Thyroid gland (tissue), 4 donors: ENCODE results near the gene SRP68. TPM values are rescaled to one million over a fixed set of nuclear protein-coding genes. Genes with fewer than 3 reads are reported as not detected.

Source experiments
- DNase-seq, 2 donors: peaks; one replicate each; pipeline ENCODE4 v3.0.0-alpha.2; 2019
- H3K27ac ChIP-seq, 3 donors: fragments of 200-600 bp; sonication (generic); 1 replicate in 2 of 3; 2 replicates in 1 of 3; pipeline ENCODE4 v1.5.1; 2016 to 2019; ENCODE audit warnings: mild to moderate bottlenecking in 1 of 3, moderate library complexity in 1 of 3
- H3K27me3 ChIP-seq: fragments of 200-600 bp; sonication (generic); one replicate; pipeline ENCODE4 v1.5.1; 2019
- H3K36me3 ChIP-seq, 2 donors: fragments of 200-600 bp; sonication (generic); one replicate each; pipeline ENCODE4 v1.5.1; 2016 to 2019
- H3K4me1 ChIP-seq, 2 donors: fragments of 200-600 bp; sonication (generic); one replicate each; pipeline ENCODE4 v1.5.1; 2017 to 2019
- H3K4me3 ChIP-seq, 3 donors: fragments of 200-600 bp; sonication (generic); replicated peaks in 1 of 3; 1 replicate in 2 of 3; 2 replicates in 1 of 3; pipeline ENCODE4 v1.5.1; 2016; ENCODE audit warnings: mild to moderate bottlenecking in 1 of 3
- H3K9me3 ChIP-seq: fragments of 200-600 bp; sonication (generic); one replicate; pipeline ENCODE4 v1.5.1; 2017
- CTCF ChIP-seq, 6 experiments: fragments of 200-600 bp in 3 of 6; fragments of 450-650 bp in 3 of 6; sonication (generic) in 3 of 6; IDR thresholded peaks; one replicate each; pipeline ENCODE4 v1.5.1; 2016 to 2019; ENCODE audit warnings: antibody characterized with exemption in 6 of 6, mild to moderate bottlenecking in 2 of 6, inconsistent platforms in 1 of 6, moderate library complexity in 1 of 6
- POLR2A ChIP-seq, 2 donors: fragments of 450-650 bp; IDR thresholded peaks; one replicate each; pipeline ENCODE4 v1.6.1; 2017; ENCODE audit warnings: antibody characterized with exemption in 2 of 2, mild to moderate bottlenecking in 2 of 2, moderate library complexity in 1 of 2
- WGBS, 2 donors: methylation state at CpG; one replicate each; pipeline ENCODE4 v1.1.5; 2017; 5-methylcytosine and 5-hydroxymethylcytosine counted together
- intact Hi-C: fragments of 100-400 bp; cut with DNase I; formaldehyde crosslinking; loops from one replicate; pipeline ENCODE4 v1.15.1; 2023
- total RNA-seq, 4 donors: library from RNA; depleted of rRNA; stranded (reverse); fragments of >200 nt; gene quantifications; one replicate each; pipeline ENCODE4 v1.2.3, GENCODE V29; 2016

The SRP68 gene
- total RNA-seq, 4 donors from 2014 or later: 48.2 to 67.0 (median 54.5) TPM

GRCh38 chr17:76076146-76076764 lies 3.9 kb upstream of the SRP68 start:
- TF ChIP-seq CTCF (IDR thresholded peaks at IDR 0.05) (no peak), POLR2A (IDR thresholded peaks at IDR 0.05) (no peak)
- peaks cover 26% of the 10 kb centered on the region for H3K27me3 ChIP-seq
- peaks cover 28 to 55% of the 10 kb centered on the region in 2 donors for H3K4me1 ChIP-seq
- DNase-seq: no peak
- H3K36me3 ChIP-seq: no peaks in the 10 kb centered on the region
- intact Hi-C loops: no loop called here
- H3K4me3 ChIP-seq: no peak overlapping the region
- H3K9me3 ChIP-seq: no peaks in the 10 kb centered on the region
- H3K27ac ChIP-seq: no peak overlapping the region
- WGBS, 2 donors: 6% methylated on average over 28 of the region's 41 CpGs; no CpG with 5 or more reads in 1 of the 2 donors

DNA sequence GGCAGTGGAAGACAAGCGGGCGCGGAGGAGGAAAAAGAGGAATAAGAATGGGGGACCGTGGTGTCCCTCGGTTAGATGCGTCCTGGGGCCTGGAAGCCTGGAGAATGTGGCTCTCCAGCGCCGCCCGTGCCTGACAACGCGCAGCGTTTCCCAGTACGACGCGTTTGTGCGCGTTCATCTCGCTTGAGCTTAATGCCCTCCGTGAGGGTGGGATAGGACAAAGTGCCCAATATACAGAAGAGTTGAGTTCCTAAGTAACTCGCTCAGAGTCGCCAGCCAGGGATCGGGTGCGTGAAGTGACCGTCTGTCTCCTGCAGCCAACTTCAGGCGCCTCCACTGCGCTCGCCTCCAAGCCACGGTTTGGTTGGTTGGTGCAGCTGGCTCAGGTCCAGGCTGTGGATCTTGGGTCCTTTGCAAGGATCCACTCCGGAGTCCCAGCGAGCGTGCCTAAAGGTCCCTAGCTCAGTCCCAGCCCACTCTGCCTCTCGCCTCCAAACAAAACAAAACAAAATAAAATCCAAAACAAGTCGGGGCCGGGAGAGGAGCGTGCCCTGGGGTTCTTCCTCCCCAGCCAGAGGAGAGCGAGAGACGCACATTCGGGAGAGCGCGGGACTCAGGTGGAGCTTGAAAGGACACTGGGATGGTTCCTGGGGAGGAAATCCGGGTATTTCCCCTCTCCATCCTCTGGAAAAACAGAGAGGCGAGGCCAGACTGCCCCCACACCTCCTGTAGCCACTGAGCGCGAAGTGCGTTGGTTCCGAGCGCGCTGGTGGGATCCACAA lies 3.2 kb upstream of the SRP68 start:
- TF ChIP-seq POLR2A (IDR thresholded peaks at IDR 0.05) (no peak), CTCF (IDR thresholded peaks at IDR 0.05) (no peak)
- WGBS, 2 donors: 4 to 5% methylated on average over 34 to 46 of the region's 48 CpGs
- intact Hi-C loops: no loop called here
- peak; percentile 30 to 39 for DNase-seq
- Histone ChIP-seq H3K27me3 (peaks cover 26% of the 10 kb centered on the region), H3K27ac (no peak overlapping the region), H3K4me1 (peaks cover 32 to 59% of the 10 kb centered on the region in 2 donors), H3K4me3 (no peak overlapping the region), H3K9me3 (no peaks in the 10 kb centered on the region), H3K36me3 (no peaks in the 10 kb centered on the region)

GRCh38 chr17:76074390-76075363 lies 2.4 kb upstream of the SRP68 start, which contains the start of gene GALR2:
TSS of gene GALR2 (plus strand) at chr17:76074781. CDS start at chr17:76074884, 103 bp downstream.
- WGBS, 2 donors: 1 to 3% methylated on average over 17 to 18 of the region's 92 CpGs
- H3K4me1 ChIP-seq: peaks cover 32 to 61% of the 10 kb centered on the region in 2 donors
- H3K36me3 ChIP-seq: no peaks in the 10 kb centered on the region
- H3K9me3 ChIP-seq: no peaks in the 10 kb centered on the region
- no peak within 1 kb of the TSS for H3K27ac ChIP-seq
- no peak within 1 kb of the TSS for H3K4me3 ChIP-seq
- intact Hi-C loops: no loop called here
- DNase-seq: no peak
- no peak for TF ChIP-seq POLR2A (IDR thresholded peaks at IDR 0.05)
- no peak for TF ChIP-seq CTCF (IDR thresholded peaks at IDR 0.05)
- peaks cover 26% of the 10 kb centered on the region for H3K27me3 ChIP-seq

DNA sequence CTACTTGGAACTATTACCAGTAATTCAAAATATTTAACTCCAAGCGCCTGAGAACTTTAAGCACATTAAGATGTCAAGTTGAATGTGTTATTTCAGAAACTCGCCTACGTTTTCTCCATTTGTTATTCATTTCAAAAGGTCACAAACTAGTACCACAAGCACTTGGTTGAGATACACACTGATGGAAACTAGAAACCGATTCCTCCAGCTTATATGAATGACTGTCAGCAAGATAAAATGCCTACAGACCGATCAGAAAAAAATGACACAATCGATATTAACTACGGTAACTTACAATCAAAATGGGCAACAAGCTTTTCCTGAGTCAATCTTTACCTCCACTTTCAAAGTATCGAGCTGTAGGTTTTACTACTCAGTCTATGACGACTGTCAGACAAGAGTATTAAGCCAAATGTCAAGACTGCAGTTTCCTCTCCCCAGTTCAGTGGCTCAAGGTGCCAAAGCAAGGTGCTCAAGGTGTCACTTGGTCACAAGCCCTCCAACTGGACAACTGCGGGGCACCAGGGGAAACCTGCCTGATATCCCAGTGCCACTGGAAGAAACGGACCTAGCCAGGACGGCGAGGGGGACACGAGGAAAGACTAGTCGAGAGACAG lies 678 bp downstream of the SRP68 start:
- 13 to 17% methylated on average over 14 to 15 of the region's 15 CpGs for WGBS, 2 donors
- Histone ChIP-seq H3K36me3 (peaks cover 14 to 16% of the 10 kb centered on the region in 2 donors), H3K4me3 (peak overlapping the region; percentile 13 to 83 (median 71)), H3K27me3 (peaks cover 24% of the 10 kb centered on the region), H3K9me3 (no peaks in the 10 kb centered on the region), H3K4me1 (peaks cover 32 to 49% of the 10 kb centered on the region in 2 donors), H3K27ac (peak overlapping the region in 2 of 3 donors; percentile 13 to 15)
- TF ChIP-seq CTCF (IDR thresholded peaks at IDR 0.05) (no peak), POLR2A (IDR thresholded peaks at IDR 0.05) (no peak)
- intact Hi-C loops: no loop called here
- no peak for DNase-seq
